Fibroblast of mammary gland (primary cell): ENCODE data around the gene GALNT2.

Experiments used
- DNase-seq: peaks from one replicate; pipeline ENCODE4 v3.0.0-alpha.2; 2010; ENCODE audit warnings: low read depth
- H3K4me3 ChIP-seq: 2 replicates; pipeline ENCODE4 v1.5.1; 2011; ENCODE audit warnings: low read depth, mild to moderate bottlenecking, low read length, moderate library complexity; ENCODE audit not compliant: control insufficient read depth
- TF ChIP-seq, protein P1 (sequence below): conservative IDR thresholded peaks from 2 replicates; pipeline ENCODE4 v1.5.1; 2011; ENCODE audit warnings: low read depth, low read length, inconsistent platforms; ENCODE audit not compliant: control insufficient read depth, insufficient read depth

The GALNT2 gene

DNA sequence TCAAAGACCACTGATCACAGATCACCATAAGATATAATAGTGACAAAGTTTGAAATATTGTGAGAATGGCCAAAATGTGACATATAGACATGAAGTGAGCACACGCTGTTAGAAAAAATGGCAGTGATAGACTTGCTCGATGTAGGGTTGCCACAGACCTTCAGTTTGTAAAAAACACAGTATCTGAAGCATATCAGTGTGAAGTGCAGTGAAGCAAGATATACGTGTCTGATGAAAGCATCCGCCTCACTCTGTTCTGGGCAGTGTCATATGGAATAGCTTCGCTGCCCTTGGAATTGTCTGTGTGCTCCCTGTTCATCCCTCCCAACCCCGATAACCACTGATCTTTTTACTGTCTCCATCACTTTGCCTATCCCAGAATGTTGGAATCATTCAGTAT lies 50.7 kb downstream of the GALNT2 start:
- TF ChIP-seq, protein P1, sequence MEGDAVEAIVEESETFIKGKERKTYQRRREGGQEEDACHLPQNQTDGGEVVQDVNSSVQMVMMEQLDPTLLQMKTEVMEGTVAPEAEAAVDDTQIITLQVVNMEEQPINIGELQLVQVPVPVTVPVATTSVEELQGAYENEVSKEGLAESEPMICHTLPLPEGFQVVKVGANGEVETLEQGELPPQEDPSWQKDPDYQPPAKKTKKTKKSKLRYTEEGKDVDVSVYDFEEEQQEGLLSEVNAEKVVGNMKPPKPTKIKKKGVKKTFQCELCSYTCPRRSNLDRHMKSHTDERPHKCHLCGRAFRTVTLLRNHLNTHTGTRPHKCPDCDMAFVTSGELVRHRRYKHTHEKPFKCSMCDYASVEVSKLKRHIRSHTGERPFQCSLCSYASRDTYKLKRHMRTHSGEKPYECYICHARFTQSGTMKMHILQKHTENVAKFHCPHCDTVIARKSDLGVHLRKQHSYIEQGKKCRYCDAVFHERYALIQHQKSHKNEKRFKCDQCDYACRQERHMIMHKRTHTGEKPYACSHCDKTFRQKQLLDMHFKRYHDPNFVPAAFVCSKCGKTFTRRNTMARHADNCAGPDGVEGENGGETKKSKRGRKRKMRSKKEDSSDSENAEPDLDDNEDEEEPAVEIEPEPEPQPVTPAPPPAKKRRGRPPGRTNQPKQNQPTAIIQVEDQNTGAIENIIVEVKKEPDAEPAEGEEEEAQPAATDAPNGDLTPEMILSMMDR = no peak
- H3K4me3 ChIP-seq = no peak overlapping the region
- DNase-seq = no peak

GRCh38 chr1:230119340-230119739 lies 52.3 kb downstream of the GALNT2 start:
- TF ChIP-seq, protein P1 = no peak
- no peak for DNase-seq
- no peak overlapping the region for H3K4me3 ChIP-seq

- TF ChIP-seq, protein P1 = no peak
- no peak overlapping the region for H3K4me3 ChIP-seq
- no peak for DNase-seq
These were observed 53.4 kb downstream of the GALNT2 start for GRCh38 chr1:230120289-230120920.

DNA sequence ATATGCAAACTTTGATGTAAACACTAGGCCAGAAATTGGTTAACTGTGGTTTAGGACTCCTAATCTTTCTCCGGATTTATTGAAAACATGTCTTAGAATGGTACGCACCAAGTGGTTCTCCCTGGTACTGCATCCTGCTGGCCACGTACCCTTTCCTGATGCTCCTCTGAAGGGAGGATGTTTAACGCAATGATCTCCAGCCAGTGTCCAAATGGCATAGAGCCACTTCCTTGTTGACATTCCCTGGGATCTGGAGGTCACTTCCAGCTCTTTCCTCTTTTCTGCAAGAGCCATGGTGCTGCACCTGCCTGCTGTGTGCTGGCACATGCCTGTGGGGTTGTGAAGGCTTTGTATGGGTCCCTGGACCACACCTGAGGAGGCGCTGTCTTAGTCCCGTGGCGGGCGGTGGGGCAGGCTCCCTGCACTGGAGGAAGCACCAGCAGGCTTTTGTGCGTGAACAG lies 53.9 kb downstream of the GALNT2 start:
- TF ChIP-seq, protein P1 = peak; percentile 58
- DNase-seq = peak; percentile 57
- no peak overlapping the region for H3K4me3 ChIP-seq

- DNase-seq = no peak
- H3K4me3 ChIP-seq = no peak overlapping the region
- TF ChIP-seq, protein P1 = no peak
These were observed 54.9 kb downstream of the GALNT2 start for GRCh38 chr1:230121950-230122349.

DNA sequence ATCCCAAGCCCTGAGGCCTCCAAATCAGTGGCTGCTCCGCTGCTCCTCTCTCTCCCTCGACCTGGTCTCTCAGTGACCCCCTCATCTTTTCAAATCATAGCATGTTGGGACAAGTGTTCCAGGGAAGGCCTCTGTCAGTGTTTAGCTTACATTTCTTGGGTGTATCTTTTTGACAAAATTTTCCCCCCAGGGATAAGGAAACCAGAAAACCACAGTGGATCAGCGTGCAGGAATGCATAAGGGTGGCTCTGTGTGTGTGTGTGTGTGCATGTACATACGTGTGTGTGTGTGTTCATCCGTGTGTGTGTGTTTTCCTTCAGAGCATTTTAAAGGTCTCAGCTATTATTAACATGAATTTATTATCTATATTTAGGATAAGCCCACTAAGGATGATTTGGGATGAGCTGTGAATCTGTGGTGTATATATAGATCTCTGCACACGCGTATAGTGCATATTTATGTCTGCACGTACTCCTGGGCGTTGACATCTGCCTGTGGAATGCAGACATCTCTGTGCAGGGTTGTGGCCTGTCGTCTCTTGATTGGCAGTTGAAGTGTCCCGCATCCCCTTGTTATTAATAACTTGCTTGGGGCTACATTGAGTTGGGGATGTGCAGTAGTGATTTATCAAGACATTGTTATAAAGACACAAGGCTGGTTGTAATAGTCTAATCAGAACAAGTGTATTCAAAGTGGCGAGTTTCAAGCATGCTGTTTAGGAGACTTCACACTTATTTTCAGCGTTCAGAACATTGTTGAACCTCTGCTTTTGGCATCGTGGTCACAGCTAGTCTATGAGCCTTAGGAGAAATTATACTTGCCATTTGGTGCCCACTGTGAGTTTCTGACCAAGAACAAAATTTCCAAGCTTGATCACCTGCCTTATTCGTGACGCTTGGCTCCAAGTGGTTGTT lies 55.6 kb downstream of the GALNT2 start:
- DNase-seq = no peak
- TF ChIP-seq, protein P1 = no peak
- H3K4me3 ChIP-seq = no peak overlapping the region
